ENCODE measurements around the gene EPB41L3.

The EPB41L3 gene

DNA sequence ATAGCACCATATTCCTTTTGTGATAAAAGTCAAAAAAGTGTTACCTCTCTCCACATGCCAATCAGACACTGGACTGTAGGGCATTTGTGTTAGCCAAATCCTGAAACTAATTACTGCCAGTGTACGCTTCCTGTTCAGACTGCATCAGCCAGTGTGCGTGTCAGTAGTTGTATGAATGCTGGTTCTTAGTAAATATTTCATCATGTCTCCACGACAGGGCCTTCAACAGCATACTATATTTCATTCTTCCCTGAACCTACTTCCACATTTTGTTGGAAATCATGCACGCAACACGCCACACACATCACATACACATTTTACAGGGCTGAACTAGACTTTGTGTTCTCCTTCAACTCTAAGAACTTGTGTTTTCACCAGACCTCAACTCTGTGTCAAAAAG, 77.5 kb downstream of the EPB41L3 start:
- TF ChIP-seq GATA1 (IDR thresholded peaks at IDR 0.05; ENCODE audit: low read depth, low read length) (no peak), POLR2A (IDR thresholded peaks at IDR 0.05; ENCODE audit: low read length) (no peak)

DNA sequence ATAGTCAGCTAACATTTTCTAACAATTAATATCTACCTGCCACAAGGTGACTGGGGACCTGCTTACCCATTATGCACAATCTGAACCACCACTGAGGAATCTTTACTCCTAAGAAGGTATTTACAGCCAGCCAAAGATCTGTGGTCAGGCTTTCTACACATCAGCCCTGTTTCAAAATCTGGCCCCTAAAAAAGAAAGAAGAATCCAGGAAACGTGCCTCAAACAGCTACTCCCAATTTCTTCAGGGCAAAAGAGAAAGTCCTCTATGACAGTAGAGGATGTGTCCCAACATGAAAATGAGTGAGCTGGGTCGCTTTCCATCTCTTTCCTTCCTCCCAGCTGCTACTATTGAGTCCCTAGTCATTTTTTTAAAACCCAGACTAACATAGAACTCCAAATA, 79.5 kb downstream of the EPB41L3 start:
- no peak for DNase-seq
- TF ChIP-seq GATA1 (IDR thresholded peaks at IDR 0.05; ENCODE audit: low read depth, low read length) (no peak), POLR2A (IDR thresholded peaks at IDR 0.05; ENCODE audit: low read length) (no peak)

More for the DNA sequence above, 77.5 kb downstream of the EPB41L3 start:
- no peak for DNase-seq

- no peak for DNase-seq
These were observed 80.0 kb downstream of the EPB41L3 start for GRCh38 chr18:5463831-5464230.

DNA sequence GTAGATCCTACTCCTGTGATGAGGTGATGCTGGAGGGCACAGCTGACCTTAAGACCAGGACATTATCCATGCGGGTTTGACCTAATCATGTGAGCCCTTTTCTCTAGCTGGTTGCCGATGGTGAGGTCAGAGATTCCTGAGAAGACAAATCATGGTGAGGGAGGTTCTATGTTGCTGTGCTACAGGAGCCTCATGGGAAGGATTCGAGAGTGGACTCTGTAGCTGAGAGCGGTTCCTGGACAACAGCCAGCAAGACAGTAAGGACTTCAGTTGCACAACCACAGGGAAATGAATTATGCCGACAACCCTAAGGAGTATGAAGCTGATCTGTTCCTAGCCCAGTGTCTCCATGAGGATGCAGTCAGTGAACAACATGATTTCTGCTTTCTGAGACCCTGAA, 80.4 kb downstream of the EPB41L3 start:
- DNase-seq, result no peak
- TF ChIP-seq GATA1 (IDR thresholded peaks at IDR 0.05; ENCODE audit: low read depth, low read length) (no peak), POLR2A (IDR thresholded peaks at IDR 0.05; ENCODE audit: low read length) (no peak)

More at GRCh38 chr18:5463831-5464230, 80.0 kb downstream of the EPB41L3 start:
- TF ChIP-seq POLR2A (IDR thresholded peaks at IDR 0.05; ENCODE audit: low read length) (no peak), GATA1 (IDR thresholded peaks at IDR 0.05; ENCODE audit: low read depth, low read length) (no peak)

- TF ChIP-seq GATA1 (IDR thresholded peaks at IDR 0.05; ENCODE audit: low read depth, low read length), result no peak
- no peak for DNase-seq
These were observed 81.6 kb downstream of the EPB41L3 start for GRCh38 chr18:5462227-5462626.

GRCh38 chr18:5461041-5461440, 82.8 kb downstream of the EPB41L3 start:
- TF ChIP-seq GATA1 (IDR thresholded peaks at IDR 0.05; ENCODE audit: low read depth, low read length), result no peak
- no peak for DNase-seq

GRCh38 chr18:5457462-5457957, 86.3 kb downstream of the EPB41L3 start:
- no peak for DNase-seq
- TF ChIP-seq GATA1 (IDR thresholded peaks at IDR 0.05; ENCODE audit: low read depth, low read length) (no peak), POLR2A (IDR thresholded peaks at IDR 0.05; ENCODE audit: low read length) (no peak)

GRCh38 chr18:5456577-5457461, 87.0 kb downstream of the EPB41L3 start:
- DNase-seq, result no peak
- TF ChIP-seq POLR2A (IDR thresholded peaks at IDR 0.05; ENCODE audit: low read length) (no peak), GATA1 (IDR thresholded peaks at IDR 0.05; ENCODE audit: low read depth, low read length) (no peak)

DNA sequence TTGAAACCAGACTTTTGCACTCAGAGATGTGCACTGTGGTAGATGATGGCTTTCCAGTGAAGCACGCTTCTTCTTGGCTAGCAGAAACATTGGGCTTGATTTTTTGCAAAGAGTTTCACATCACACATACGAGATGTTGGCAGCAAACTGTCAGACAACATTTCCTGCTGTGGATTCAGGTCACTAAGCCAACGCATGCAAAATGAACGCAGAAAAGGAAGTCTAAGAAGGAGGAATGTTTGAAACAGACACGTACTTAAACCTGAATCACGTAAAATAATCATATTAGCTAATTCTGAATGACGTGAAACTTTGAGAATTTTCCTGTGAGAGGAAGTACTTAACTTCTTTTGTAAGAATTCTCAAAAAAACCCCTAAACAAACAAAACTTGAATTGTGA, 88.1 kb downstream of the EPB41L3 start:
- TF ChIP-seq POLR2A (IDR thresholded peaks at IDR 0.05; ENCODE audit: low read length), result no peak
- no peak for TF ChIP-seq GATA1 (IDR thresholded peaks at IDR 0.05; ENCODE audit: low read depth, low read length)
- DNase-seq, result no peak

- TF ChIP-seq GATA1 (IDR thresholded peaks at IDR 0.05; ENCODE audit: low read depth, low read length) (no peak), POLR2A (IDR thresholded peaks at IDR 0.05; ENCODE audit: low read length) (no peak)
These were observed 90.8 kb downstream of the EPB41L3 start for GRCh38 chr18:5452943-5453443.

GRCh38 chr18:5451871-5452270, 91.9 kb downstream of the EPB41L3 start:
- TF ChIP-seq GATA1 (IDR thresholded peaks at IDR 0.05; ENCODE audit: low read depth, low read length), result no peak
- TF ChIP-seq POLR2A (IDR thresholded peaks at IDR 0.05; ENCODE audit: low read length), result no peak
- DNase-seq, result no peak

More at GRCh38 chr18:5452943-5453443, 90.8 kb downstream of the EPB41L3 start:
- DNase-seq, result no peak

- no peak for DNase-seq
- no peak for TF ChIP-seq POLR2A (IDR thresholded peaks at IDR 0.05; ENCODE audit: low read length)
These were observed 92.6 kb downstream of the EPB41L3 start for GRCh38 chr18:5451150-5451549.

DNA sequence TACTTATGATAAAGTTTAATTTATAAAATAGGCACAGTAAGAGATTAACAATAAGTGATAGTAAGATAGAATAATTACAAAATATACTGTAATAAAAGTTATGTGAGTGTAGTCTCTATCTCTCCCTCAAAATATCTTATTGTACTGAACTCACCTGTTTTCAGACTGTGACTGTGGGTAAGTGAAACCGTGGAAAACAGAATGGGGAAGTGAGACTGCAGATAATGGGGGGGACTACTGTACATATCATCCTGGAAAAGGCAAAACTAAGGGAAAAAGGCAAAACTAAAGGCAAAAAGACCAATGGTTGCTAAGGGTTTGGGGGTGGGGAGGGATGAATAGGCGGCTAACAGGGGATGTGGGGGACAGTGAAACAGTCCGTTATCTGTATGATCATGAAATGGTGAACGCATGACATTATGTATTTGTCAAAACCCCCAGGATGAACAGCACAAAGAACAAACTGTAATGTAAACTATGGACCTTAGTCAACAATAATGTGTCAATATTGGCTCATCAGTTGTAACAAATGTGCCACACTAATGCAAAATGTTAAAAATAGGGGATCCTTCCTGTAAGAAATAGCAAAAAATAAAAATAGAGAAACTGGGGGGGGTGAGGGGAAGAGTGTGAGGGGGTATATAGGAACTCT, 93.8 kb downstream of the EPB41L3 start:
- DNase-seq, result no peak
- TF ChIP-seq GATA1 (IDR thresholded peaks at IDR 0.05; ENCODE audit: low read depth, low read length) (no peak), POLR2A (IDR thresholded peaks at IDR 0.05; ENCODE audit: low read length) (no peak)

GRCh38 chr18:5447442-5447841, 96.4 kb downstream of the EPB41L3 start:
- no peak for DNase-seq
- TF ChIP-seq GATA1 (IDR thresholded peaks at IDR 0.05; ENCODE audit: low read depth, low read length), result no peak
- TF ChIP-seq POLR2A (IDR thresholded peaks at IDR 0.05; ENCODE audit: low read length), result no peak
